Mesendoderm (in vitro differentiated cells): Measurements from ENCODE around the gene TAF10. TPM values are rescaled to one million over a fixed set of nuclear protein-coding genes. Genes with fewer than 3 reads are reported as not detected.

Source experiments
- DNase-seq: peaks from one replicate; pipeline ENCODE4 v3.0.0; 2013
- H2AK5ac ChIP-seq: 2 replicates; pipeline ENCODE4 v1.6.1; 2013; ENCODE audit warnings: low read length, inconsistent platforms
- H2BK120ac ChIP-seq: 2 replicates; pipeline ENCODE4 v1.6.1; 2013; ENCODE audit warnings: low read depth, mild to moderate bottlenecking, low read length, moderate library complexity, mixed read lengths
- H2BK15ac ChIP-seq: replicated peaks from 2 replicates; pipeline ENCODE4 v1.6.1; 2013; ENCODE audit warnings: low read depth, mild to moderate bottlenecking, moderate library complexity
- H2BK5ac ChIP-seq: 2 replicates; pipeline ENCODE4 v1.6.1; 2013; ENCODE audit warnings: low read length, inconsistent platforms
- H3K18ac ChIP-seq: 2 replicates; pipeline ENCODE4 v1.6.1; 2013; ENCODE audit warnings: mild to moderate bottlenecking, low read length, mixed read lengths
- H3K23ac ChIP-seq: one replicate; pipeline ENCODE4 v1.6.1; 2013; ENCODE audit warnings: low read length
- H3K27ac ChIP-seq: 2 replicates; pipeline ENCODE4 v1.5.1; 2013; ENCODE audit warnings: low read depth, mild to moderate bottlenecking, inconsistent platforms, low read length, moderate library complexity
- H3K27me3 ChIP-seq: 2 replicates; pipeline ENCODE4 v1.6.1; 2013; ENCODE audit warnings: low read length, control low read depth, mild to moderate bottlenecking, inconsistent platforms; ENCODE audit not compliant: insufficient read depth, poor library complexity
- H3K36me3 ChIP-seq: 2 replicates; pipeline ENCODE4 v1.6.1; 2013; ENCODE audit warnings: low read length, inconsistent platforms; ENCODE audit not compliant: control insufficient read depth, insufficient read depth
- H3K4ac ChIP-seq: one replicate; pipeline ENCODE4 v1.6.1; 2013; ENCODE audit warnings: low read depth, mild to moderate bottlenecking, low read length, moderate library complexity
- H3K4me1 ChIP-seq: 2 replicates; pipeline ENCODE4 v1.6.1; 2013; ENCODE audit warnings: low read depth, low read length, inconsistent platforms; ENCODE audit not compliant: control insufficient read depth
- H3K4me2 ChIP-seq: 2 replicates; pipeline ENCODE4 v1.6.1; 2013; ENCODE audit warnings: low read length
- H3K4me3 ChIP-seq: 2 replicates; pipeline ENCODE4 v1.5.1; 2013; ENCODE audit warnings: mild to moderate bottlenecking, low read length
- H3K56ac ChIP-seq: one replicate; pipeline ENCODE4 v1.6.1; 2013; ENCODE audit warnings: low read length
- H3K79me1 ChIP-seq: 2 replicates; pipeline ENCODE4 v1.6.1; 2013; ENCODE audit warnings: low read length, inconsistent platforms
- H3K79me2 ChIP-seq: 2 replicates; pipeline ENCODE4 v1.6.1; 2013; ENCODE audit warnings: mild to moderate bottlenecking, low read length; ENCODE audit not compliant: control insufficient read depth, insufficient read depth
- H3K9ac ChIP-seq: 2 replicates; pipeline ENCODE4 v1.6.1; 2013; ENCODE audit warnings: low read length, inconsistent platforms
- H4K5ac ChIP-seq: one replicate; pipeline ENCODE4 v1.6.1; 2013; ENCODE audit warnings: low read length
- H4K8ac ChIP-seq: one replicate; pipeline ENCODE4 v1.6.1; 2013; ENCODE audit warnings: low read depth, mild to moderate bottlenecking, control low read depth, low read length, moderate library complexity
- WGBS: extraction: QIAGEN DNeasy Blood & Tissue Kit; methylation state at CpG from one replicate; pipeline ENCODE4 v1.1.7; 2013; ENCODE audit warnings: low lambda C conversion rate, missing lambda C conversion rate; ENCODE audit not compliant: insufficient coverage; ENCODE audit errors: extremely low coverage; 5-methylcytosine and 5-hydroxymethylcytosine counted together
- polyA plus RNA-seq, 2 experiments: library from polyadenylated mRNA; stranded (reverse); fragments of 200-250 nt; gene quantifications; one replicate each; pipeline ENCODE4 v1.2.3, GENCODE V29; 2013

TAF10 gene
- 209 TPM for polyA plus RNA-seq (2013, experiment 1 of 2)
- 219 TPM for polyA plus RNA-seq (2013, experiment 2 of 2)

- Histone ChIP-seq H3K36me3 (peaks cover 19% of the 10 kb centered on the region), H3K4ac (peak within 1 kb of the TSS; percentile 89), H4K5ac (peak within 1 kb of the TSS; percentile 23), H2BK120ac (peak within 1 kb of the TSS; percentile 1), H2BK15ac (no peak within 1 kb of the TSS), H4K8ac (peak within 1 kb of the TSS; percentile 58), H3K4me2 (peak within 1 kb of the TSS; percentile 100), H3K27ac (peak within 1 kb of the TSS; percentile 99), H3K79me1 (peaks cover 15% of the 10 kb centered on the region), H2BK5ac (peak within 1 kb of the TSS; percentile 98), H3K23ac (peak within 1 kb of the TSS; percentile 32), H3K79me2 (peaks cover 16% of the 10 kb centered on the region), H3K4me3 (peak within 1 kb of the TSS; percentile 87), H2AK5ac (peak within 1 kb of the TSS; percentile 89), H3K4me1 (peaks cover under 1% of the 10 kb centered on the region), H3K9ac (peak within 1 kb of the TSS; percentile 100), H3K27me3 (no peaks in the 10 kb centered on the region), H3K56ac (peak within 1 kb of the TSS; percentile 100), H3K18ac (peak within 1 kb of the TSS; percentile 82)
- peak; percentile 97 for DNase-seq
- no CpG with 5 or more reads among the region's 51 CpGs for WGBS
Measured at GRCh38 chr11:6612213-6613041, at the start of gene TAF10. TSS of gene TAF10 (minus strand) at chr11:6612216. CDS start at chr11:6612189, 27 bp downstream.

DNA sequence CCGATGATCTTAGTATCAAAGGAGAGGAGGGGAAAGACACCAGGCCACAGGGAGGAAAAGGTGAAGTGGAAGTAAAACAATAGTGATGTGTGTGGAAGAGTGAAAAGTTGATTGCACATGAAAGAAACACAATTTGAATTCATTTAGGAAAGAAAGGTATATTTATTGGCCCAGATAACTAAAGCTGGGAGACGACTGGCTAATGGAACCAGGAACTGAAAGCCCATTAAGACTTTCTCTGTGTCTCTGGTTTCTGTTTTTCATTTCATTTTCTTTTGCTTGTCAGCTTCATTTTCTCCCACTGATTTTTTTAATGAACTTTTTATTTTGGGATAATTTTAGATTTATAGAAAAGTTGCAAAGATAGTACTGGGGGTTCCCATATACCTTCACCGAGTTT is 48.7 kb upstream of the TAF10 start:
- H3K9ac ChIP-seq: no peak overlapping the region
- no peaks in the 10 kb centered on the region for H3K79me1 ChIP-seq
- no peak overlapping the region for H3K23ac ChIP-seq
- H3K4me3 ChIP-seq: no peak overlapping the region
- H2BK15ac ChIP-seq: no peak overlapping the region
- H3K27me3 ChIP-seq: peaks cover 6% of the 10 kb centered on the region
- no peak overlapping the region for H2BK120ac ChIP-seq
- H3K18ac ChIP-seq: no peak overlapping the region
- H2AK5ac ChIP-seq: no peak overlapping the region
- no peak overlapping the region for H2BK5ac ChIP-seq
- no peaks in the 10 kb centered on the region for H3K4me1 ChIP-seq
- no peaks in the 10 kb centered on the region for H3K36me3 ChIP-seq
- H3K56ac ChIP-seq: no peak overlapping the region
- H3K79me2 ChIP-seq: no peaks in the 10 kb centered on the region
- no peak for DNase-seq
- H3K4ac ChIP-seq: no peak overlapping the region
- no peak overlapping the region for H4K5ac ChIP-seq
- WGBS: no CpG with 5 or more reads among the region's 3 CpGs
- H3K4me2 ChIP-seq: no peak overlapping the region
- no peak overlapping the region for H4K8ac ChIP-seq
- H3K27ac ChIP-seq: no peak overlapping the region

DNA sequence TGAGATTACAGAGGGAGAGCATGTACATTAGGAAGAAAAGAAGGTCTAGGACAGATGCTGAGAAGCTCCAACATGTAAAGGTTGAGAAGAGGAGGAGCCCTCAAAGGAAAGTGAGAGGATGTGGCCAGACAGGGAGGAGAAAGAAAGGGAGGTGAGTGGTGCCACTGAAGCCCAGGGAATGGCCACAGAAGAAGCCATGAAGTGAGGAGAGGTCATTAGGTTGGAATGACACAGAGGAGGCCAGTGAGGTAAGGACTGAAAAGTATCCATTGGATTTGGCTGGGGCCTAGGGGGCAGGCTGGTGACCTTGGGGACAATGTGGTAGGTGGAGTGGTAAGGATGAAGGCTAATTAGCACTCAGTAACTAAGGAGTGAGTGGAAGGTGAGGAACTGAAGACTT is 46.6 kb upstream of the TAF10 start:
- Histone ChIP-seq H2BK15ac (no peak overlapping the region), H3K56ac (no peak overlapping the region), H3K36me3 (no peaks in the 10 kb centered on the region), H2BK5ac (no peak overlapping the region), H3K27me3 (peaks cover 6% of the 10 kb centered on the region), H2BK120ac (no peak overlapping the region), H3K27ac (no peak overlapping the region), H3K9ac (no peak overlapping the region), H3K18ac (no peak overlapping the region), H3K79me2 (no peaks in the 10 kb centered on the region), H3K4me1 (peaks cover 5% of the 10 kb centered on the region), H3K4ac (no peak overlapping the region), H4K5ac (no peak overlapping the region), H3K23ac (no peak overlapping the region), H2AK5ac (no peak overlapping the region), H3K79me1 (no peaks in the 10 kb centered on the region), H3K4me3 (no peak overlapping the region), H4K8ac (no peak overlapping the region), H3K4me2 (no peak overlapping the region)
- DNase-seq: no peak

DNA sequence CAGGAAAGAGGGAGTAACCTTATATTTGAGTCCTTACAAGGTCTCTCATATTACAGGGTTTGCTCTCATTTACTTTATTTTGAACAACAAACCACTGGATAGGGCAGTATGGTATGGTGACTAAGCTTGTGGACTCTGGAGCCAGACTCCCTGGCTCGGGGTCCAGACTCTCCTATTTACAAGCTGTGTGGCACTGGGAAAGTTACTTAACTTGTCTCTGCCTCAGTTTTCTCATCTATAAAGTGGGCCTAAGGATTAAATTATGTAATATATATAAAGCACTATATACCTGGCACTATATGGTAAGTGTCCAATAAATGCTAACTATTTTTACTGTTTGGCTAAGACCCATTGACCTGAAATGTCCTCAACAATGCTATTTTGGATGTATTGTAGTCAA is 45.3 kb upstream of the TAF10 start:
- H3K4me3 ChIP-seq: no peak overlapping the region
- H3K27me3 ChIP-seq: peaks cover 6% of the 10 kb centered on the region
- no peak for DNase-seq
- no peak overlapping the region for H2BK5ac ChIP-seq
- no CpG with 5 or more reads among the region's 1 CpG for WGBS
- no peaks in the 10 kb centered on the region for H3K36me3 ChIP-seq
- no peak overlapping the region for H2BK15ac ChIP-seq
- H3K4me2 ChIP-seq: no peak overlapping the region
- no peaks in the 10 kb centered on the region for H3K79me1 ChIP-seq
- no peak overlapping the region for H3K9ac ChIP-seq
- no peak overlapping the region for H3K56ac ChIP-seq
- no peak overlapping the region for H3K4ac ChIP-seq
- H4K8ac ChIP-seq: no peak overlapping the region
- no peak overlapping the region for H4K5ac ChIP-seq
- H2BK120ac ChIP-seq: no peak overlapping the region
- peaks cover 5% of the 10 kb centered on the region for H3K4me1 ChIP-seq
- no peak overlapping the region for H2AK5ac ChIP-seq
- H3K27ac ChIP-seq: no peak overlapping the region
- no peak overlapping the region for H3K23ac ChIP-seq
- H3K18ac ChIP-seq: no peak overlapping the region
- no peaks in the 10 kb centered on the region for H3K79me2 ChIP-seq

DNA sequence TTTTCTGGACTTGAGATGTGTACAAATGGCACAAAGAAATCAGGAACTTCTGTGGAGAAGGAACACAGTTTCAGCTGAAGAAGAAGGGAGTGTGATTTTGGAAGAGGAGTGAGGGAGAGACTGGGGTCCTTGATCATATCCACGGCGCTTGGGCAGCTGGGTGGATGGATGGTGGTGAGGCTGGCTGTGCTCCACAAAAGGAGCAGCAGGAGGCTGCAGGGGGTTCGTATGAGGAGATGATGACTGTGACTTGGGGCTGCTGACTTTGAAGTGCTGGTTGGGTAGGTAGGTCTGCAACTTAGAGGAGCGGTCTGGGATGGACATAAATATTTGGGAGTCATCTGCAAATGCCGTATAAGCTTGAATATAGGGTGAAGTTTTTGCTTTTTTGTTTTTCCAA is 44.9 kb upstream of the TAF10 start:
- Histone ChIP-seq H3K4ac (no peak overlapping the region), H3K79me2 (no peaks in the 10 kb centered on the region), H3K27ac (no peak overlapping the region), H4K5ac (no peak overlapping the region), H2BK120ac (no peak overlapping the region), H4K8ac (no peak overlapping the region), H3K56ac (no peak overlapping the region), H3K18ac (no peak overlapping the region), H3K23ac (no peak overlapping the region), H2BK15ac (no peak overlapping the region), H3K27me3 (peaks cover 6% of the 10 kb centered on the region), H3K79me1 (no peaks in the 10 kb centered on the region), H3K4me2 (no peak overlapping the region), H2BK5ac (no peak overlapping the region), H2AK5ac (no peak overlapping the region), H3K36me3 (no peaks in the 10 kb centered on the region), H3K4me3 (no peak overlapping the region), H3K4me1 (peaks cover 5% of the 10 kb centered on the region), H3K9ac (no peak overlapping the region)
- DNase-seq: no peak
- WGBS: no CpG with 5 or more reads among the region's 5 CpGs

GRCh38 chr11:6656584-6656915 is 44.5 kb upstream of the TAF10 start:
- WGBS: no CpG with 5 or more reads among the region's 4 CpGs
- Histone ChIP-seq H3K4me1 (peaks cover 5% of the 10 kb centered on the region), H3K79me2 (no peaks in the 10 kb centered on the region), H2BK15ac (no peak overlapping the region), H2BK5ac (no peak overlapping the region), H3K4me2 (no peak overlapping the region), H3K18ac (no peak overlapping the region), H3K4ac (no peak overlapping the region), H3K4me3 (no peak overlapping the region), H3K23ac (no peak overlapping the region), H4K5ac (no peak overlapping the region), H3K27me3 (peaks cover 6% of the 10 kb centered on the region), H3K27ac (no peak overlapping the region), H3K9ac (peak overlapping the region; percentile 80), H3K56ac (peak overlapping the region; percentile 91), H4K8ac (no peak overlapping the region), H2BK120ac (no peak overlapping the region), H2AK5ac (no peak overlapping the region), H3K36me3 (no peaks in the 10 kb centered on the region), H3K79me1 (no peaks in the 10 kb centered on the region)
- DNase-seq: no peak
